ENCODE data around the gene MYADML2.

GRCh38 chr17:81959362-81960129, 12.5 kb upstream of the MYADML2 start:
- no peak for TF ChIP-seq EZH2 (IDR thresholded peaks at IDR 0.05; ENCODE audit: low read length, unreplicated experiment)
- peak; percentile 69 for TF ChIP-seq CTCF (conservative IDR thresholded peaks at IDR 0.05; ENCODE audit: low read depth, low read length)
- TF ChIP-seq EZH2phosphoT487 (IDR thresholded peaks at IDR 0.05; ENCODE audit: borderline replicate concordance, low read length) = no peak
